Heart left ventricle (tissue), 13 donors: ENCODE results near the gene OBSL1.

Source experiments
- CTCF ChIP-seq, 12 donors: fragments of 200-600 bp; sonication (generic) in 4 of 12; IDR thresholded peaks; one replicate each; pipeline versions ENCODE4 v1.5.0 to v1.8.0; 2018 to 2022; ENCODE audit warnings: antibody characterized with exemption in 12 of 12, mild to moderate bottlenecking in 5 of 12
- POLR2A ChIP-seq, 2 donors: fragments of 450-650 bp; IDR thresholded peaks; one replicate each; pipeline ENCODE4 v1.6.1; 2017; ENCODE audit warnings: antibody characterized with exemption in 2 of 2, mild to moderate bottlenecking in 2 of 2, moderate library complexity in 2 of 2
- donor health status: ischemic (EF 13 %, LVEDD 7.1; RV severe dilation, severe dysfunction).
- donor health status: DM: no; HTN: yes; CAD: no.
- donor health status: DM: no; HTN: no; CAD: no.
- donor health status: ischemic (EF 25% LVEDD 6.9; RV normal size, moderate dysfunction).
- donor health status: ischemic (EF 25% LVEDD 5.7; RV mildly dilated, moderate dysfunction).
- donor health status: ischemic (EF 35%, LVEDD 5.7; RV mildly dilated, moderate dysfunction).
- donor health status: nonischemic (EF 11% LVEDD 7.7; RV severe dilation, severe dysfunction).
- donor health status: DM: yes; HTN: yes; CAD: no.
- donor health status: PGD.
- donor health status: ischemic (EF 29% LVEDD 5.4; RV normal size, mild dysfunction).
- donor health status: nonischemic (EF 23%, LVEDD 6.1; RV moderate dilation, normal function).

- TF ChIP-seq CTCF (IDR thresholded peaks at IDR 0.05) (no peak), POLR2A (IDR thresholded peaks at IDR 0.05) (no peak)
Observed at GRCh38 chr2:219539926-219540678, 31.2 kb downstream of the OBSL1 start.
